Psoas muscle (tissue), 8 donors: ENCODE measurements around the gene ALDH3A2. TPM values are rescaled to one million over a fixed set of nuclear protein-coding genes. Genes with fewer than 3 reads are reported as not detected.
"Not testable (repeated sequence)": the region's sequence is repeated elsewhere in the genome, so short reads cannot be mapped to it uniquely, and the experiment has no call there.

Experiments used
- ATAC-seq, 4 donors: fragments of 200-7000 bp; cut with Tn5 transposase; one replicate each; pipeline ENCODE4 v1.9.1; 2020; ENCODE audit warnings: moderate library complexity in 3 of 4, mild to moderate bottlenecking in 2 of 4
- DNase-seq, 2 donors: peaks; one replicate each; pipeline ENCODE4 v3.0.0-alpha.2; 2020
- H3K27ac ChIP-seq: fragments of 200-600 bp; one replicate; pipeline ENCODE4 v1.8.0; 2022
- H3K27me3 ChIP-seq, 3 donors: fragments of 200-600 bp in 1 of 3; one replicate each; pipeline versions ENCODE4 v1.6.1 to v1.8.0; 2013 to 2022; ENCODE audit warnings: low read length in 2 of 3, mild to moderate bottlenecking in 2 of 3, moderate library complexity in 1 of 3; ENCODE audit not compliant: insufficient read depth in 3 of 3
- H3K36me3 ChIP-seq, 2 donors: fragments of 200-600 bp in 1 of 2; one replicate each; pipeline versions ENCODE4 v1.6.1 to v1.8.0; 2013 to 2022; ENCODE audit warnings: low read depth in 1 of 2, mild to moderate bottlenecking in 1 of 2, moderate library complexity in 1 of 2; ENCODE audit not compliant: insufficient read depth in 1 of 2
- H3K4me1 ChIP-seq: fragments of 200-600 bp; one replicate; pipeline ENCODE4 v1.8.0; 2022
- H3K4me3 ChIP-seq: fragments of 200-600 bp; one replicate; pipeline ENCODE4 v1.8.0; 2022; ENCODE audit warnings: mild to moderate bottlenecking
- H3K9me3 ChIP-seq: fragments of 200-600 bp; one replicate; pipeline ENCODE4 v1.8.0; 2022
- WGBS, 3 donors: extraction: QIAGEN DNeasy Blood & Tissue Kit; methylation state at CpG; one replicate each; pipeline versions ENCODE4 v1.1.6 to v1.1.7; 2013; 5-methylcytosine and 5-hydroxymethylcytosine counted together
- intact Hi-C, 2 donors: fragments of 100-400 bp; cut with DNase I; formaldehyde crosslinking; loops; one replicate each; pipeline versions ENCODE4 v1.11.0 to v1.14.2; 2022
- polyA plus RNA-seq, 3 donors: library from polyadenylated mRNA; stranded (reverse); fragments of 200-250 nt; gene quantifications; one replicate each; pipeline ENCODE4 v1.2.3, GENCODE V29; 2013
- total RNA-seq, 4 donors: library from RNA; stranded (reverse); fragmentation: NEBNext Ultra II Directional in 2 of 4; extraction: Animal tissue kit (Norgen Biotek cat#: 25700) in 2 of 4; gene quantifications; one replicate each; pipeline versions ENCODE4 v1.2.1 to v1.2.4, GENCODE V29; 2021 to 2023
- TF ChIP-seq, protein P1 (sequence below): fragments of 200-600 bp; IDR thresholded peaks from one replicate; pipeline ENCODE4 v1.8.0; 2022; ENCODE audit warnings: antibody characterized with exemption
- donor health status: healthy with polysubstance abuse.
- donor health status: DM: no; HTN: no; CAD: no; lungs with moderate emphysema.
- donor health status: Bipolar disorder and iron deficiency.
- donor health status: healthy.
- donor health status: DM: yes; HTN: yes; CAD: no.
- donor health status: DM: no; HTN: no; CAD: no.
- donor health status: DM: no; HTN: no; CAD: no.
- donor health status: DM: yes; HTN: yes; CAD: no.

ALDH3A2 gene
- total and polyA plus RNA-seq, 7 donors = 32.9 to 229 (median 78.1) TPM

DNA sequence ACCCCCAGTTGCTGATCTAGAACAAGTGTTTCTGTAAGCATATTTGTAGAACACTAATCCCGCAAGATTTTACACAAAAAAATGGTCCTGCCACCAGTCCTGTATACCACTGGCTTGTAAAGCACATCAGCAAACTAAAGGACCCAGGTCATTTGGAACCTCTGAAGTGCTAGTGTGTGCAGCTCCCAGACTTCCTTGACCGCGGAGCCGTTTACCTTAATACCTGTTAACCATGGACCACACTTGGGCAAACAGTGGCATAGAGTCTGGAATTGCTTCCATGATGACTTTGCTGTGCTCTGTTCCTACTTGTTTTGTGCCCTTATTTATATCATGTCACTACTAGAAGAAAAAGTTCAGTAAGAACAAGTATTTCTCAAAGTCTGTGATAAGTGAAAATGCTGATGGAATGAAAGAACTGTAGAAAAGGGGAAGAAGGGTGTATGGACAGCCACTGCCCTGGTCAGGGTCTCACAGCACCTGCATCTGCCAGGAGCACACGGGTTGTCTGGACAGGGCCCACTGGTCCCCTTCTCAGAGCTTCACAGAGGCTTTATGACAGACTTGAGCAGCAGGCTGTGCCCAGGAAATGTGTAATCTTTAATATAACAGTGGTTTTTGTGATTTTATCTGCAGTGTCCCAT lies 29.3 kb downstream of the ALDH3A2 start:
- Histone ChIP-seq H3K4me1 (peaks cover 10% of the 10 kb centered on the region), H3K36me3 (peaks cover 0 to 61% of the 10 kb centered on the region in 2 donors), H3K27ac (no peak overlapping the region), H3K9me3 (no peaks in the 10 kb centered on the region), H3K27me3 (no peaks in the 10 kb centered on the region), H3K4me3 (no peak overlapping the region)
- 93 to 96% (median 94%) methylated on average over 5 of the region's 5 CpGs for WGBS, 3 donors
- TF ChIP-seq, protein P1, sequence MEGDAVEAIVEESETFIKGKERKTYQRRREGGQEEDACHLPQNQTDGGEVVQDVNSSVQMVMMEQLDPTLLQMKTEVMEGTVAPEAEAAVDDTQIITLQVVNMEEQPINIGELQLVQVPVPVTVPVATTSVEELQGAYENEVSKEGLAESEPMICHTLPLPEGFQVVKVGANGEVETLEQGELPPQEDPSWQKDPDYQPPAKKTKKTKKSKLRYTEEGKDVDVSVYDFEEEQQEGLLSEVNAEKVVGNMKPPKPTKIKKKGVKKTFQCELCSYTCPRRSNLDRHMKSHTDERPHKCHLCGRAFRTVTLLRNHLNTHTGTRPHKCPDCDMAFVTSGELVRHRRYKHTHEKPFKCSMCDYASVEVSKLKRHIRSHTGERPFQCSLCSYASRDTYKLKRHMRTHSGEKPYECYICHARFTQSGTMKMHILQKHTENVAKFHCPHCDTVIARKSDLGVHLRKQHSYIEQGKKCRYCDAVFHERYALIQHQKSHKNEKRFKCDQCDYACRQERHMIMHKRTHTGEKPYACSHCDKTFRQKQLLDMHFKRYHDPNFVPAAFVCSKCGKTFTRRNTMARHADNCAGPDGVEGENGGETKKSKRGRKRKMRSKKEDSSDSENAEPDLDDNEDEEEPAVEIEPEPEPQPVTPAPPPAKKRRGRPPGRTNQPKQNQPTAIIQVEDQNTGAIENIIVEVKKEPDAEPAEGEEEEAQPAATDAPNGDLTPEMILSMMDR = no peak
- DNase-seq (no peak), ATAC-seq (no peak)
- intact Hi-C loops = no loop called here

GRCh38 chr17:19678581-19679453 lies 30.3 kb downstream of the ALDH3A2 start:
- no peaks in the 10 kb centered on the region for H3K27me3 ChIP-seq
- 86 to 89% (median 87%) methylated on average over 18 of the region's 18 CpGs for WGBS, 3 donors
- no peak for ATAC-seq

DNA sequence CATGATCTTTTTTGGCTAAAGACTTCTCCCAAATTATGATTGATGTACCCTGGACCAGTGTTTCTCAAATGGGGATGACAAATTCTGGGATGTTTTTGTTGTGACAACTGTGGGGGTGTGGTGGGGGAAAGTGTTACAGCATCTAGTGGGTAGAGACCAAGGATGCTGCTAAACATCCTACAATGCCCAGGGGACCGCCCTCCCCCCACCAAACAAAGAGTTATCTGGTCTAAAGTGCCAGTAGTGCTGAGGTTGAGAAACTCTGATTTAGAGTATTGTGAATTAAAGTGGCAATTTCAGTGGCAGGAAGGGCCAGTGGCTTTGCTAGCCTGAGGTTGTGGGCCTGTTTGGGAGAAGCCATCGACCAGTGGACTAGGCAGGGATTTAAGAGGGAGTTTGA lies 34.6 kb downstream of the ALDH3A2 start:
- no peak overlapping the region for H3K4me3 ChIP-seq
- TF ChIP-seq, protein P1 = no peak
- H3K27me3 ChIP-seq = no peaks in the 10 kb centered on the region
- no peaks in the 10 kb centered on the region for H3K9me3 ChIP-seq
- no peaks in the 10 kb centered on the region for H3K4me1 ChIP-seq
- intact Hi-C loops = loop anchor here in 1 of 2 donors (5.0 kb wide), 1 partner anchor 69 kb away; no protein-coding TSS in a partner anchor
- WGBS, 3 donors = 88 to 97% (median 96%) methylated on average over 2 of the region's 2 CpGs
- peaks cover 0 to 12% of the 10 kb centered on the region in 2 donors for H3K36me3 ChIP-seq
- H3K27ac ChIP-seq = no peak overlapping the region
- ATAC-seq (no peak), DNase-seq (no peak)

More at GRCh38 chr17:19678581-19679453, 30.3 kb downstream of the ALDH3A2 start:
- peaks cover 4% of the 10 kb centered on the region for H3K4me1 ChIP-seq
- no peak overlapping the region for H3K4me3 ChIP-seq
- peaks cover 0 to 51% of the 10 kb centered on the region in 2 donors for H3K36me3 ChIP-seq
- no peaks in the 10 kb centered on the region for H3K9me3 ChIP-seq
- no peak for DNase-seq
- no peak overlapping the region for H3K27ac ChIP-seq
- intact Hi-C loops = no loop called here
- TF ChIP-seq, protein P1 = no peak

DNA sequence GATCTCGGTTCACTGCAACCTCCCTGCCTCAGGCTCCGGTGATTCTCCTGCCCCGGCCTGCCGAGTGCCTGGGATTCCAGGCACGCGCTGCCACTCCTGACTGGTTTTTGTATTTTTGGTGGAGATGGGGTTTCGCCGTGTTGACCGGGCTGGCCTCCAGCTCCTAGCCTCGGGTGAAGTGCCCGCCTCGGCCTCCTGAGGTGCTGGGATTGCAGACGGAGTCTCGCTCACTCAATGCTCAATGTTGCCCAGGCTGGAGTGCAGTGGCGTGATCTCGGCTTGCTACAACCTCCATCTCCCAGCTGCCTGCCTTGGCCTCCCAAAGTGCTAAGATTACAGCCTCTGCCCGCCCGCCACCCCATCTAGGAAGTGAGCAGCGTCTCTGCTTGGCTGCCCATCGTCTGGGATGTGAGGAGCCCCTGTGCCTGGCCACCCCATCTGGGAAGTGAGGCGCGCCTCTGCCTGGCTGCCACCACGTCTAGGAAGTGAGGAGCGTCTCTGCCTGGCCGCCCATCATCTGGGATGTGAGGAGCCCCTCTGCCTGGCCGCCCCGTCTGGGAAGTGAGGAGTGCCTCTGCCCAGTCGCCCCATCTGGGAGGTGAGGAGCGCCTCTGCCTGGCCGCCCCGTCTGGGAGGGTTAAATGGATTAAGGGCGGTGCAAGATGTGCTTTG lies 36.5 kb downstream of the ALDH3A2 start:
- H3K4me1 ChIP-seq, ATAC-seq: not testable (repeated sequence)

More for the DNA sequence above, 36.5 kb downstream of the ALDH3A2 start:
- not testable (repeated sequence) for DNase-seq, H3K27me3 ChIP-seq, H3K36me3 ChIP-seq, H3K27ac ChIP-seq, H3K9me3 ChIP-seq, H3K4me3 ChIP-seq
- 92 to 93% (median 92%) methylated on average over 26 to 32 of the region's 32 CpGs for WGBS, 3 donors
- intact Hi-C loops = loop anchor here in 1 of 2 donors (5.0 kb wide), 1 partner anchor 67 kb away; no protein-coding TSS in a partner anchor
